GM04503 (cell line): ENCODE results near the gene BCL6.
A peak's percentile ranks its signal among the peaks of the same experiment; 100 is the strongest.

ENCODE experiments used
- DNase-seq: peaks from one replicate; pipeline ENCODE4 v3.0.0-alpha.2; 2012; ENCODE audit warnings: low read depth

The BCL6 gene

GRCh38 chr3:187738331-187739093, 6.8 kb downstream of the BCL6 start:
- DNase-seq: peak; percentile 65

GRCh38 chr3:187738071-187738330, 7.3 kb downstream of the BCL6 start:
- no peak for DNase-seq

GRCh38 chr3:187737368-187738070, 7.7 kb downstream of the BCL6 start:
- DNase-seq: no peak

- no peak for DNase-seq
Observed at GRCh38 chr3:187737006-187737367, 8.3 kb downstream of the BCL6 start.

GRCh38 chr3:187736418-187736871, 8.8 kb downstream of the BCL6 start:
- DNase-seq: no peak

GRCh38 chr3:187735837-187736236, 9.4 kb downstream of the BCL6 start:
- no peak for DNase-seq

GRCh38 chr3:187735383-187735782, 9.9 kb downstream of the BCL6 start:
- no peak for DNase-seq

- DNase-seq: no peak
Observed at GRCh38 chr3:187734841-187735240, 10.4 kb downstream of the BCL6 start.

GRCh38 chr3:187733371-187733770, 11.9 kb downstream of the BCL6 start:
- DNase-seq: no peak

GRCh38 chr3:187729598-187729997, 15.7 kb downstream of the BCL6 start:
- no peak for DNase-seq

GRCh38 chr3:187728940-187729583, 16.2 kb downstream of the BCL6 start:
- no peak for DNase-seq

GRCh38 chr3:187728248-187728647, 17.0 kb downstream of the BCL6 start:
- DNase-seq: no peak

GRCh38 chr3:187726564-187726963, 18.7 kb downstream of the BCL6 start:
- DNase-seq: no peak

- no peak for DNase-seq
Observed at GRCh38 chr3:187725653-187726370, 19.5 kb downstream of the BCL6 start.

- no peak for DNase-seq
Observed at GRCh38 chr3:187725224-187725623, 20.0 kb downstream of the BCL6 start.

GRCh38 chr3:187722206-187722612, 23.1 kb downstream of the BCL6 start:
- DNase-seq: no peak

GRCh38 chr3:187721055-187721454, 24.2 kb downstream of the BCL6 start:
- DNase-seq: no peak

GRCh38 chr3:187720337-187720670, 25.0 kb downstream of the BCL6 start:
- no peak for DNase-seq

GRCh38 chr3:187719628-187720336, 25.5 kb downstream of the BCL6 start:
- no peak for DNase-seq

GRCh38 chr3:187718802-187719201, 26.5 kb downstream of the BCL6 start:
- DNase-seq: no peak

- peak; percentile 36 for DNase-seq
Observed at GRCh38 chr3:187717572-187717971, 27.7 kb downstream of the BCL6 start.

- no peak for DNase-seq
Observed at GRCh38 chr3:187714404-187714979, 30.8 kb downstream of the BCL6 start.
